ENCODE results near the gene GSE1.
"Not testable (repeated sequence)": the region's sequence is repeated elsewhere in the genome, so short reads cannot be mapped to it uniquely, and the experiment has no call there.

Gene GSE1

DNA sequence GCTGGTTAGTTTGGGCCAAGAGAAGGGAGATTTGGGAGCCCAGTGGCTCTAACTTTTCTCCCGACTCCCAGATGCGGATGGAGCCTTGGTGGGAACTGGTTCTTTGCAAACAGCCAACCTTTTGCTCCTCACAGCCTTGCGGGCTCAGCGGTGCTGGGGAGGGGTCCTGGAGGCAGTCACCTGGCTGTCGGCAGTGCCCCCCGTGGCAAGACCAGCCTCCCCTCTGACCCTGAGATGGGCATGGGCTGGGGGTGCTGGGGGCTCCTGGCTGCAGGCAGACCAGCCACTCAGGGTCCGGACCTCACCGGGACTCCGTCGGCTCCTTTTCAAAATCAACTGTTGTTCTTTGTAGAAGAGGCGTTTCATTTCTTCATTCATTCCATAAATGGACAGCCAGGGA, 21.7 kb upstream of the GSE1 start:
- Histone ChIP-seq H3K9me3 (ENCODE audit: control insufficient read depth, low read length) (no peaks in the 10 kb centered on the region), H3K27me3 (replicated peaks; ENCODE audit: control insufficient read depth, insufficient read depth, low read length, poor library complexity, severe bottlenecking) (no peaks in the 10 kb centered on the region), H3K36me3 (ENCODE audit: control insufficient read depth, insufficient read depth, low read length) (no peaks in the 10 kb centered on the region), H3K27ac (ENCODE audit: insufficient read depth, low read length, poor library complexity, severe bottlenecking) (no peak overlapping the region), H3K4me3 (ENCODE audit: insufficient read depth, low read depth, low read length, poor library complexity, severe bottlenecking) (no peak overlapping the region), H3K4me1 (ENCODE audit: control insufficient read depth, insufficient read depth, low read length, poor library complexity, severe bottlenecking) (no peaks in the 10 kb centered on the region)
- no peak for DNase-seq

DNA sequence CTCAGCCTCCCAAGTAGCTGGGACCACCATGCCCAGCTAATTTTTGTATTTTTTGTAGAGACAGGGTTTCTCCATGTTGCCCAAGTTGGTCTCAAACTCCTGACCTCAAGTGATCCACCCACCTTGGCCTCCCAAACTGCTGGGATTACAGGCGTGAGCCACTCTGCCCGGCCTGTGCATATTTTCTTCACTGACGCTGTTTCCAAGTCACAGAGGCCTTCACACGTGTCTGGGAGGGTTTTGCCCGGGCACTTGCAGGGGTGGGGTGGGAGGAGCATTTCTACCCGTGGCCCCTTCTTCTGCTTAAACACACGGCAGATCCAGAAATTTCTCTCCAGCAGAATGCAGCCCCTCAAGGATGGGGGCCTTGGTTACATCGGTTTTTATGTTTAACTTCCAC, 20.8 kb upstream of the GSE1 start:
- H3K9me3 ChIP-seq (ENCODE audit: control insufficient read depth, low read length); H3K36me3 ChIP-seq (ENCODE audit: control insufficient read depth, insufficient read depth, low read length); H3K4me1 ChIP-seq (ENCODE audit: control insufficient read depth, insufficient read depth, low read length, poor library complexity, severe bottlenecking); H3K4me3 ChIP-seq (ENCODE audit: insufficient read depth, low read depth, low read length, poor library complexity, severe bottlenecking); H3K27ac ChIP-seq (ENCODE audit: insufficient read depth, low read length, poor library complexity, severe bottlenecking); H3K27me3 ChIP-seq (replicated peaks; ENCODE audit: control insufficient read depth, insufficient read depth, low read length, poor library complexity, severe bottlenecking); DNase-seq: not testable (repeated sequence)

DNA sequence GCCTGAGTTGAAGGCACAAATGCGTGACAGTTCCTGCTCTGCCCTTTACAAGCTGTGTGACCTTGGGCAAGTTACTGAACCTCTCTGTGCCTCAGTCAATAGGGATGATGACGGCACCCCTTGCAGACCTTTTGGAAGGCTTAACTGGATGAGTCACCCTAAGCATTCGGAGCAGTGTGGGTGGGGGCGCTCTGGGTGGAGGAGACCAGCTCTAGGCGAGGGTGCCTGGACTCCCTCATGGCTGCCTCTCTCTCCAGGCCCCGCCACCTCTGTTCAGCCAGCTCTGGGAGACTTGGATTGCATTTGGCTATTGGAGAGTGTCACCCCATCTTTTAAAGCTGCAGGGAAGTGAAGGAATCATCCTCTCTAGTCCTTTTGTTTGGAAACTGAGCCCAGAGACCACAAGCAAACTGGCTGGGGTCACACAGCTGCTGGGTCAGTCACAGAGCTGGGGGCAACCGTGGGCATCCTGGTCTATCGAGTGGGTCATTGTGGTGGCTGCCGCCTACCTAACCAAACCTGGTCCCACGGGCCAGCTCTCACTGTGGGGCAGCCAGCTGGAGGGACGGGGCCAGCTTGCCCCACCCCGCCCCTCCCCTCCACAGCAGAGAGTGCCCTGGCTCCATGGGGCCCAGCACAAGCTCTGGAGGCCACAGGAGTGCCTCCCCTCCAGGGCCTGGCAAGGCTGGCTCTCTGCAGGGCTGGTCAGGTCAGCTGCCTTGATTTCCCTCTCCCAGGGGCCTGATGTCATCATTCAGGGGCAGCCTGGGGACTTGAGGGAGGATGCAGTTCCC, 20.2 kb upstream of the GSE1 start:
- no peak for DNase-seq
- Histone ChIP-seq H3K4me3 (ENCODE audit: insufficient read depth, low read depth, low read length, poor library complexity, severe bottlenecking) (no peak overlapping the region), H3K4me1 (ENCODE audit: control insufficient read depth, insufficient read depth, low read length, poor library complexity, severe bottlenecking) (no peaks in the 10 kb centered on the region)

DNA sequence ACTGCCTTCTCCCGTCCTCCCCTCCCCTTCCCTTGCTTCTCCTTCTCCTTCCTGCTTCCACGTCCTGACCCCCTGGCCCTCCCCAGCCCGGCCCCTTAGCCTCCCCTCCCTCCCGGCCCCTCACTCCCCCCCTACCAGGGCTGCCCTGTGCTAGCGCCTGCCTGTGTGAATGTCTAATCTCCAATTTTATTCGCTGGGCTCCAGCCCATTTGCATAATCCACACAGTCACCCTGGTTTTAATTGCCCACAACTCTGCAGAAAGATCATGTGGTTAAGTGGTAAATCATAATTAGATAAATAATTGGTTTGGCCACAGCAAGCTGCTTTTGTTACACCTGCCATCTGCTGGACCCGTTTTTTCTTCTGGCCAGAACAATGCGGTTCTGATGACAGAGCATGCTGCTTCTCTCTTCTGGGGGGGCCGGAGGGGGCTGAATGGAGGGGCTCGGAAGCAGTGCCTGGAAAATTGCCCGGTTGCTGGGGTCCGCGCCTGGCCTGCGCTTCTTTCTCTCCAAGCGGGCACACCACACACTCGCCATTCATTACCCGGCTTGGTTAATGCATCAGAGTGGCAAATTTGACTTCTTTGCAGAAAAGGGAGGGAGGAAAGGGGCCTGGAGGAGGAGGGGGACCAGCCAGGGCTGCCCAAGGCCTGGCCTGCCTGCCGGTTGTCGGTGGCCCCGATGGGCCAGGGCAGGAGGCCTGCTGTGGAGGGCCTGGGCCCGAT, 19.5 kb upstream of the GSE1 start:
- H3K27me3 ChIP-seq (replicated peaks; ENCODE audit: control insufficient read depth, insufficient read depth, low read length, poor library complexity, severe bottlenecking), result no peaks in the 10 kb centered on the region
- H3K4me3 ChIP-seq (ENCODE audit: insufficient read depth, low read depth, low read length, poor library complexity, severe bottlenecking), result no peak overlapping the region
- no peak for DNase-seq
- H3K9me3 ChIP-seq (ENCODE audit: control insufficient read depth, low read length), result no peaks in the 10 kb centered on the region
- no peaks in the 10 kb centered on the region for H3K36me3 ChIP-seq (ENCODE audit: control insufficient read depth, insufficient read depth, low read length)
- H3K4me1 ChIP-seq (ENCODE audit: control insufficient read depth, insufficient read depth, low read length, poor library complexity, severe bottlenecking), result no peaks in the 10 kb centered on the region
- no peak overlapping the region for H3K27ac ChIP-seq (ENCODE audit: insufficient read depth, low read length, poor library complexity, severe bottlenecking)

More for the DNA sequence above, 20.2 kb upstream of the GSE1 start:
- Histone ChIP-seq H3K27me3 (replicated peaks; ENCODE audit: control insufficient read depth, insufficient read depth, low read length, poor library complexity, severe bottlenecking) (no peaks in the 10 kb centered on the region), H3K27ac (ENCODE audit: insufficient read depth, low read length, poor library complexity, severe bottlenecking) (no peak overlapping the region), H3K9me3 (ENCODE audit: control insufficient read depth, low read length) (no peaks in the 10 kb centered on the region), H3K36me3 (ENCODE audit: control insufficient read depth, insufficient read depth, low read length) (no peaks in the 10 kb centered on the region)

DNA sequence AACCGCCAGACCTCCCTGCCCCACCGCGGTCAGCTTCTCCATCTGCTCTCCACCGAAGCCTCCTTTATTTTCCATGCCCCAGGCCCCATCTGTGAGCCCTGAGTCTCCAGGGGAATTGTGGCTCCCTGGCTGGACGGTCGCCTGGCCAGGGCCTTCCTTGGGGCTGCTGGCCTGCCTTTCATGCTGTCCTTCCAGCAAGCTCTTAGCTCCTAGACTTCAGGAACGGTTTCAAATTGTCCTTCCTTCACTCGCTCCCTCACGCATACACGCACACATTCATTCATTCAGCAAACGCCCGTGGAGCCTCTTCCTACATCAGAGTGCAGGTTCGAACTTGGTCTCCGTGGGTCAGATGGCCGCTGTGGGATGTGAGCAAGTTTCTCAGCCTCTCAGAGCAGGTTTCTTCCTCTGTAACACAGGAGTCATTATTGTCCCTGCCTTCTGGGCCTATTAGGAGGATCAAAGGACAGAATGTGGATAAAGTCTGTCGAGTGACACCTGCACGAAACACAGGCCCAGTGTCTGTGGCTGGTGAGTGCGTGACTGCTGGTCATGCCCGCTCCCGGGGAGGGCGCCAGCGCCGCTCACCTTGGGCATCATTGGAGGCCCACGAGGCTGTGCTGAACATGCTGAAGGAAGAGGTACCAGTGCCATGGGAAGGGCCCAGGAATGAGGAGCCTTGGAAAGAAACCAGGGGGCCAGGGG, 18.7 kb upstream of the GSE1 start:
- no peak overlapping the region for H3K4me3 ChIP-seq (ENCODE audit: insufficient read depth, low read depth, low read length, poor library complexity, severe bottlenecking)
- no peaks in the 10 kb centered on the region for H3K27me3 ChIP-seq (replicated peaks; ENCODE audit: control insufficient read depth, insufficient read depth, low read length, poor library complexity, severe bottlenecking)
- H3K4me1 ChIP-seq (ENCODE audit: control insufficient read depth, insufficient read depth, low read length, poor library complexity, severe bottlenecking), result no peaks in the 10 kb centered on the region
- DNase-seq, result no peak
- no peaks in the 10 kb centered on the region for H3K36me3 ChIP-seq (ENCODE audit: control insufficient read depth, insufficient read depth, low read length)
- no peak overlapping the region for H3K27ac ChIP-seq (ENCODE audit: insufficient read depth, low read length, poor library complexity, severe bottlenecking)
- no peaks in the 10 kb centered on the region for H3K9me3 ChIP-seq (ENCODE audit: control insufficient read depth, low read length)

DNA sequence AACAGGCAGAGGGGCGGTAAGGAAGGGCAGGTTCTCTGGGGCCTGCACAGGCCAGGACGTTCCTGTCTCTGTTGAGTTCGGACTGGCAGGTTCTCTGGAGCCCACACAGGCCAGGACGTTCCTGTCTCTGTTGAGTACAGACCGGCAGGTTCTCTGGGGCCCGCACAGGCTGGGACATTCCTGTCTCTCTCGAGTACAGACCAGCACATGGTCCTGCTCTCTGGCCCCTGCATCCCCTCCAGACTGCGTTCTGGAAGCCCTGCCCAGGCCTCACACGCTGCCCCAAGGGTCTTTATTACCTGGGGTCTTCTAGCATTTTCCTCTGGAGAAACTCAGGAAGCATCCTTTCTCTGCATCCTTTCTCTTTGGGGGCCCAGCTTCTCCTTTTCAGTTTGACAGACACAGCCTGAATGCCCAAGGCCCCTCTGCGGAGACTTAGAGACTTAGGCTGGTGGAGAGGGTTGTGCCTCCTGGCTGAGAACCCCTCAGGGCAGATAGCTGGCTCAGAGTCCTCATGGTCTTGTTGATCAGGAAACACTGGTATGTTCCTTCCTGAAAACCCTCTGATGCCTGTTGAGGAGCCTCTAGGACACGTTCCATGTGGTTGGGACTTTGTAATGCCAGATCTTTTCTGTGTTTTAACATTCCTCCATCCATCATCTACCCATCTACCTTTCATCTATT, 18.0 kb upstream of the GSE1 start:
- Histone ChIP-seq H3K27ac (ENCODE audit: insufficient read depth, low read length, poor library complexity, severe bottlenecking) (no peak overlapping the region), H3K4me1 (ENCODE audit: control insufficient read depth, insufficient read depth, low read length, poor library complexity, severe bottlenecking) (no peaks in the 10 kb centered on the region), H3K4me3 (ENCODE audit: insufficient read depth, low read depth, low read length, poor library complexity, severe bottlenecking) (no peak overlapping the region), H3K9me3 (ENCODE audit: control insufficient read depth, low read length) (no peaks in the 10 kb centered on the region), H3K36me3 (ENCODE audit: control insufficient read depth, insufficient read depth, low read length) (no peaks in the 10 kb centered on the region), H3K27me3 (replicated peaks; ENCODE audit: control insufficient read depth, insufficient read depth, low read length, poor library complexity, severe bottlenecking) (no peaks in the 10 kb centered on the region)
- DNase-seq, result no peak

DNA sequence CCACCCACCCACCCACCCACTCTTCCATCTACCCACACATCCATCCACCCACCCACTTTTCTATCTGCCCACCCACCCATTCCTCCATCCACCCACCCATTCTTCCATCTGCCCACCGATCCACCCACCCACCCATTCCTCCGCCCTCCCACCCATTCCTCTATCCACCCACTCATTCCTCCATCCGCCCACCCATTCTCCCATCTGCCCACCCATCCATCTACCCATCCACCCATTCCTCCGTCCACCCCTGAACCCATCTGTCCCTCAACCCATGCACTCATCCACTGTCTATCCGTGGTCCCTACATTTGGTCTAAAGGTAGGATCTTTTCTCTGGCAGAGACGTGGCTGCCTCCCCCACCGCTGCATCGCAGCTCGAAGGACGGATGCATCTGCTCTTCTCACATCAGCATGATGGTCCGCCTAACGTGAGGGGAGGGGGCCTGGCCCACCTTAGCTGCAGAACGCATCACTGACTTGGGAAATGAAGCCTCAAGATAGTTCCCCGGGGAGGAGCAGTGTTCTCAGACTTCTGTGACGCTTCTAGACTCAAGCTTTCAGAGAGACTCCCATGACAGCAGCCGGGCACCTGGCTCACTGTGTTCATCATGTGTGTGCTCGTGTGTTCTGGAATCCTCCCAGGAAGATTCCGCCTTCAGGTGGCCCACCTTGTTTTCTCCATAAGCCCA, 17.2 kb upstream of the GSE1 start:
- H3K9me3 ChIP-seq (ENCODE audit: control insufficient read depth, low read length), result no peaks in the 10 kb centered on the region
- H3K27me3 ChIP-seq (replicated peaks; ENCODE audit: control insufficient read depth, insufficient read depth, low read length, poor library complexity, severe bottlenecking), result no peaks in the 10 kb centered on the region
- H3K27ac ChIP-seq (ENCODE audit: insufficient read depth, low read length, poor library complexity, severe bottlenecking), result no peak overlapping the region
- no peaks in the 10 kb centered on the region for H3K36me3 ChIP-seq (ENCODE audit: control insufficient read depth, insufficient read depth, low read length)
- no peak for DNase-seq
- no peaks in the 10 kb centered on the region for H3K4me1 ChIP-seq (ENCODE audit: control insufficient read depth, insufficient read depth, low read length, poor library complexity, severe bottlenecking)
- H3K4me3 ChIP-seq (ENCODE audit: insufficient read depth, low read depth, low read length, poor library complexity, severe bottlenecking), result no peak overlapping the region

DNA sequence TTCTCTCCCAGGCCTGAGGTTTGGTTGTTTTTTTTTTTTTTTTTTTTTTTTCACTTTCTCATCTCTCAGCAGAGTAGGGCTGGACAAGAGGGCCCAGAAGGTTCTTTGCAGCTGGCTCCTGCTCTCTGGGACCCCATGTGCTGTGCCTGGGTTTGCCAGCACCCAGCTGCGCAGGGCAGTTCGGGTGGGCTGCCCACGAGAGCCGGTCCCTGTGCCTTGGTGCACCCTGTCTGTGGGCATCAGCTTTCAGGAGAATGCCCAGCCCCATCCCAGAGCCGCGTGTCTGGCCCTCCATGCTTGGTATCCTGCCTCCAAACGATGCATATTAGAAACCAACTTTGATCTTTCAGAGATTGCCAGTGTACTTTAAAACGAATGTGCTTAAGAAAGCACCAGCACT, 15.0 kb upstream of the GSE1 start:
- Histone ChIP-seq H3K4me1 (ENCODE audit: control insufficient read depth, insufficient read depth, low read length, poor library complexity, severe bottlenecking) (no peaks in the 10 kb centered on the region), H3K4me3 (ENCODE audit: insufficient read depth, low read depth, low read length, poor library complexity, severe bottlenecking) (no peak overlapping the region), H3K9me3 (ENCODE audit: control insufficient read depth, low read length) (no peaks in the 10 kb centered on the region), H3K36me3 (ENCODE audit: control insufficient read depth, insufficient read depth, low read length) (no peaks in the 10 kb centered on the region), H3K27me3 (replicated peaks; ENCODE audit: control insufficient read depth, insufficient read depth, low read length, poor library complexity, severe bottlenecking) (no peaks in the 10 kb centered on the region), H3K27ac (ENCODE audit: insufficient read depth, low read length, poor library complexity, severe bottlenecking) (no peak overlapping the region)
- DNase-seq, result no peak

DNA sequence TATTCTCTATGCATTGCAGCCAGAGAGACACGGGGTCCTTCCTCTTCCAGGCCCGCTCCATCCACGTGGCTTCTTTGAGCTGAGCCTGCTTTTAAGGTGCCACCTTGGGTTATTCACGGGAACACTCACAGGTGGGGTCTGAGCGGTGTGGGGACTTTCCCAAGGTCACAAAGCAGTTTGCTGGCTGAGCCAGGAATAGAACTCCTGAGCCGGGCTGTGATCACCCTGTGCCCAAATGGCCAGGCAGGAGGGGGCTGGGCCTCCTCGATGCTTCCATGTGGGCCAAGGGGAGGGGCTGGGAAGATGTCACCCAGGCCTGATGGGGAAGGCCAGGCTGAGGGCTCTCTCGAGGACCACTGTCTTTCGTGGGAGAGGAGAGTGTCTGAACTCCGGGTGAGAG, 13.0 kb upstream of the GSE1 start:
- H3K4me1 ChIP-seq (ENCODE audit: control insufficient read depth, insufficient read depth, low read length, poor library complexity, severe bottlenecking), result no peaks in the 10 kb centered on the region
- H3K36me3 ChIP-seq (ENCODE audit: control insufficient read depth, insufficient read depth, low read length), result no peaks in the 10 kb centered on the region
- no peak overlapping the region for H3K4me3 ChIP-seq (ENCODE audit: insufficient read depth, low read depth, low read length, poor library complexity, severe bottlenecking)
- H3K27me3 ChIP-seq (replicated peaks; ENCODE audit: control insufficient read depth, insufficient read depth, low read length, poor library complexity, severe bottlenecking), result no peaks in the 10 kb centered on the region
- no peak overlapping the region for H3K27ac ChIP-seq (ENCODE audit: insufficient read depth, low read length, poor library complexity, severe bottlenecking)
- DNase-seq, result no peak
- no peaks in the 10 kb centered on the region for H3K9me3 ChIP-seq (ENCODE audit: control insufficient read depth, low read length)

Data from effector memory CD4-positive, alpha-beta T cell (primary cell).